Measurements from ENCODE around the gene RETSAT. TPM values are rescaled to one million over a fixed set of nuclear protein-coding genes. Genes with fewer than 3 reads are reported as not detected.

The RETSAT gene
- total and polyA plus RNA-seq, 2 of the 13 experiments (the other 11 are each of a cell fraction or from before 2014, with no cell fraction given): 46.7 to 61.0 TPM

DNA sequence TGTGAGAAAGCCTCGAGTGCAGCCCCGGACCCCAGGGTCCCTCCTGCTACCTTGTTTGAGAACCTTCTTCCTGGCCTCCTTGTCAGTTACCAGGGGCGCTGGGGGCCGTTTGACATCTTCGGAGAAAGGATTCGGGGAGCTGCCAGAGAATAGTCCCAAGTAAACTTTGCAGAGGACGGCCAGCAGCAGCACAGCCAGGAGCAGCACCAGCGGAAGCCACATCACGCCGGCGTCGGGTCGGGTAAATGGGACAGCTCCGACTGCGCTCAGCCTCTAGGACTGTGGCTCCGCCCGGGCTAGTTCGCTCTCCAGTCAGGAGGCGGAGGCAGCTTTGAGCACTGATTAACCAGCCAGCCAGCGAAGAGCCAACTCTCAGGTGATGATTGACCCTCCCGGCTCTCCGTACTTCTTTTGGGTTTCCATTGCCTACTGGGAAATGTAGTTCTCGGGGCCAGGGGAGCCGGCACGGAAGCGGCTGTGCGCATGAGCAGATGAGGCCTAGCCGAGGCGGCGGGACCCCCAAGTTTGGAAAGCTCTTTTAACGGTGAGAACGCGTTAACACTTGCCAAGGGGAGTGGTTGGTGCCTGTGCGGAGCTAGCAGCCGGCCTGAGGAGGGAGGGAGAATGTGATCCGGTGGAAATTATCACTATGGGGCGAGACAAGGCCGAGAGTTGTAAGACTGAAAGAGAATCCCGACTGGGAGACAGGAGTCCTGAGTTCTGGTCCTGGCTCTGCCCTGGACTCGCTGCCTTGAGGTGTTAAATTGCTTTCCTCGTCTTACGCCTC lies at the start of gene RETSAT, which contains the start of gene ELMOD3 (continued):
- TF ChIP-seq PRDM15 (CRISPR knock-in tag; IDR thresholded peaks at IDR 0.05) (peak; percentile 12; the same call in 1 of the 2 replicates), EEA1 (CRISPR knock-in tag; IDR thresholded peaks at IDR 0.05; ENCODE audit: borderline replicate concordance) (peak; percentile 84; the same call in 1 of the 2 replicates), DR1 (CRISPR knock-in tag; IDR thresholded peaks at IDR 0.05) (peak; percentile 97), CREBL2 (CRISPR knock-in tag; IDR thresholded peaks at IDR 0.05; ENCODE audit: borderline replicate concordance) (no peak), RBM39 (IDR thresholded peaks at IDR 0.05; ENCODE audit: low read depth, low read length, poor library complexity, severe bottlenecking) (peak; percentile 91), RARA (CRISPR knock-in tag; IDR thresholded peaks at IDR 0.05) (no peak; the same call in 1 of the 2 replicates), CHD4 (IDR thresholded peaks at IDR 0.05; ENCODE audit: borderline replicate concordance, low read length) (no peak), NCOA1 (CRISPR knock-in tag; IDR thresholded peaks at IDR 0.05) (no peak; the same call in 1 of the 2 replicates), YY1 (IDR thresholded peaks at IDR 0.05; ENCODE audit: insufficient read depth, insufficient replicate concordance, low read depth, low read length) (peak; percentile 83), MIXL1 (CRISPR knock-in tag; IDR thresholded peaks at IDR 0.05) (peak; percentile 97; the same call in 1 of the 2 replicates), SMYD3 (CRISPR knock-in tag; IDR thresholded peaks at IDR 0.05) (0 out of 2 replicates have a peak, but pooled peaks have one; percentile 80), TAF15 (IDR thresholded peaks at IDR 0.05; ENCODE audit: low read depth, low read length, poor library complexity, severe bottlenecking) (peak; percentile 42), ZNF746 (CRISPR knock-in tag; IDR thresholded peaks at IDR 0.05) (peak; percentile 78; the same call in 1 of the 2 replicates), SAP130 (CRISPR knock-in tag; IDR thresholded peaks at IDR 0.05; ENCODE audit: low read depth) (peak; percentile 97), NFYC (CRISPR knock-in tag; IDR thresholded peaks at IDR 0.05) (peak; percentile 69), HIVEP1 (CRISPR knock-in tag; IDR thresholded peaks at IDR 0.05) (peak; percentile 16; the same call in 1 of the 2 replicates), LCORL (IDR thresholded peaks at IDR 0.05) (no peak), LCORL (CRISPR knock-in tag; IDR thresholded peaks at IDR 0.05) (peak; percentile 84; the same call in 1 of the 2 replicates)
- TF ChIP-seq, protein P1, sequence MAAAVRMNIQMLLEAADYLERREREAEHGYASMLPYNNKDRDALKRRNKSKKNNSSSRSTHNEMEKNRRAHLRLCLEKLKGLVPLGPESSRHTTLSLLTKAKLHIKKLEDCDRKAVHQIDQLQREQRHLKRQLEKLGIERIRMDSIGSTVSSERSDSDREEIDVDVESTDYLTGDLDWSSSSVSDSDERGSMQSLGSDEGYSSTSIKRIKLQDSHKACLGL (CRISPR knock-in tag; IDR thresholded peaks at IDR 0.05): peak; percentile 24; the same call in 1 of the 2 replicates
- TF ChIP-seq, protein P2, sequence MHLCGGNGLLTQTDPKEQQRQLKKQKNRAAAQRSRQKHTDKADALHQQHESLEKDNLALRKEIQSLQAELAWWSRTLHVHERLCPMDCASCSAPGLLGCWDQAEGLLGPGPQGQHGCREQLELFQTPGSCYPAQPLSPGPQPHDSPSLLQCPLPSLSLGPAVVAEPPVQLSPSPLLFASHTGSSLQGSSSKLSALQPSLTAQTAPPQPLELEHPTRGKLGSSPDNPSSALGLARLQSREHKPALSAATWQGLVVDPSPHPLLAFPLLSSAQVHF (CRISPR knock-in tag; IDR thresholded peaks at IDR 0.05): no peak
- TF ChIP-seq, protein P3, sequence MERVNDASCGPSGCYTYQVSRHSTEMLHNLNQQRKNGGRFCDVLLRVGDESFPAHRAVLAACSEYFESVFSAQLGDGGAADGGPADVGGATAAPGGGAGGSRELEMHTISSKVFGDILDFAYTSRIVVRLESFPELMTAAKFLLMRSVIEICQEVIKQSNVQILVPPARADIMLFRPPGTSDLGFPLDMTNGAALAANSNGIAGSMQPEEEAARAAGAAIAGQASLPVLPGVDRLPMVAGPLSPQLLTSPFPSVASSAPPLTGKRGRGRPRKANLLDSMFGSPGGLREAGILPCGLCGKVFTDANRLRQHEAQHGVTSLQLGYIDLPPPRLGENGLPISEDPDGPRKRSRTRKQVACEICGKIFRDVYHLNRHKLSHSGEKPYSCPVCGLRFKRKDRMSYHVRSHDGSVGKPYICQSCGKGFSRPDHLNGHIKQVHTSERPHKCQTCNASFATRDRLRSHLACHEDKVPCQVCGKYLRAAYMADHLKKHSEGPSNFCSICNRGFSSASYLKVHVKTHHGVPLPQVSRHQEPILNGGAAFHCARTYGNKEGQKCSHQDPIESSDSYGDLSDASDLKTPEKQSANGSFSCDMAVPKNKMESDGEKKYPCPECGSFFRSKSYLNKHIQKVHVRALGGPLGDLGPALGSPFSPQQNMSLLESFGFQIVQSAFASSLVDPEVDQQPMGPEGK (CRISPR knock-in tag; IDR thresholded peaks at IDR 0.05): peak; percentile 36; the same call in 1 of the 2 replicates

All from HepG2 (cell line).